Measurements from ENCODE around the gene ZNF593OS.

Gene ZNF593OS

GRCh38 chr1:26124418-26125331, 47.0 kb downstream of the ZNF593OS start:
- DNase-seq: no peak

GRCh38 chr1:26122988-26123973, 48.4 kb downstream of the ZNF593OS start:
- peak; percentile 78 for DNase-seq

GRCh38 chr1:26121854-26122773, 49.5 kb downstream of the ZNF593OS start:
- peak; percentile 13 for DNase-seq

- no peak for DNase-seq
Measured at GRCh38 chr1:26119892-26120608, 51.6 kb downstream of the ZNF593OS start.
